Mucosa of gallbladder (tissue), 1 donor: ENCODE data around the gene PCP4. TPM values are rescaled to one million over a fixed set of nuclear protein-coding genes. Genes with fewer than 3 reads are reported as not detected.
A peak's percentile ranks its signal among the peaks of the same experiment; 100 is the strongest.

Experiments used
- DNase-seq: peaks from one replicate; pipeline ENCODE4 v3.0.0-alpha.2; 2020; ENCODE audit warnings: low spot score
- total RNA-seq: library from RNA; stranded (reverse); gene quantifications from one replicate; pipeline ENCODE4 v1.2.1, GENCODE V29; 2021
- donor health status: DM: no; HTN: no; CAD: no.

The PCP4 gene
- total RNA-seq = 3.7 TPM

GRCh38 chr21:39867198-39867650 lies at the start of gene PCP4:
PCP4 (plus strand) TSS chr21:39867438; CDS start chr21:39867502, 64 bp downstream.
- DNase-seq = peak; percentile 59

GRCh38 chr21:39818557-39818956 lies 48.7 kb upstream of the PCP4 start:
- DNase-seq = no peak

GRCh38 chr21:39822042-39822441 lies 45.2 kb upstream of the PCP4 start:
- DNase-seq = no peak

GRCh38 chr21:39825250-39825649 lies 42.0 kb upstream of the PCP4 start:
- DNase-seq = no peak

GRCh38 chr21:39834543-39834942 lies 32.7 kb upstream of the PCP4 start:
- DNase-seq = no peak

GRCh38 chr21:39837861-39838359 lies 29.3 kb upstream of the PCP4 start:
- no peak for DNase-seq

GRCh38 chr21:39840373-39841097 lies 26.7 kb upstream of the PCP4 start:
- DNase-seq = no peak

GRCh38 chr21:39842741-39843459 lies 24.3 kb upstream of the PCP4 start:
- no peak for DNase-seq

GRCh38 chr21:39843483-39843882 lies 23.8 kb upstream of the PCP4 start:
- no peak for DNase-seq

- no peak for DNase-seq
Observed at GRCh38 chr21:39843916-39844315, 23.3 kb upstream of the PCP4 start.

- no peak for DNase-seq
Observed at GRCh38 chr21:39845571-39846130, 21.6 kb upstream of the PCP4 start.

- no peak for DNase-seq
Observed at GRCh38 chr21:39847877-39848276, 19.4 kb upstream of the PCP4 start.

- DNase-seq = no peak
Observed at GRCh38 chr21:39849014-39849655, 18.1 kb upstream of the PCP4 start.

- DNase-seq = peak; percentile 61
Observed at GRCh38 chr21:39850333-39850732, 16.9 kb upstream of the PCP4 start.

GRCh38 chr21:39851002-39851618 lies 16.1 kb upstream of the PCP4 start:
- no peak for DNase-seq

- DNase-seq = no peak
Observed at GRCh38 chr21:39852021-39852721, 15.1 kb upstream of the PCP4 start.

GRCh38 chr21:39852726-39853500 lies 14.3 kb upstream of the PCP4 start:
- DNase-seq = peak; percentile 61

GRCh38 chr21:39854572-39854971 lies 12.7 kb upstream of the PCP4 start:
- no peak for DNase-seq

GRCh38 chr21:39855595-39855994 lies 11.6 kb upstream of the PCP4 start:
- DNase-seq = no peak

GRCh38 chr21:39860600-39860999 lies 6.6 kb upstream of the PCP4 start:
- DNase-seq = no peak
